Nephron (organoid): ENCODE results near the gene CPHXL2.

Experiments
- H3K27ac Mint-ChIP-seq, 3 experiments: 2 replicates each; pipeline ENCODE4 v1.8.0; 2020; ENCODE audit warnings: mixed read lengths in 3 of 3, mild to moderate bottlenecking in 2 of 3, moderate library complexity in 1 of 3
- H3K27me3 Mint-ChIP-seq: 2 replicates; pipeline ENCODE4 v1.8.0; 2021; ENCODE audit warnings: low read depth, mild to moderate bottlenecking, moderate library complexity, mixed read lengths
- H3K36me3 Mint-ChIP-seq: 2 replicates; pipeline ENCODE4 v1.8.0; 2020; ENCODE audit warnings: low read depth, mixed read lengths
- H3K4me1 Mint-ChIP-seq: 2 replicates; pipeline ENCODE4 v1.8.0; 2020; ENCODE audit warnings: mixed read lengths
- H3K4me3 Mint-ChIP-seq, 3 experiments: 2 replicates each; pipeline ENCODE4 v1.8.0; 2020; ENCODE audit warnings: mild to moderate bottlenecking in 3 of 3, mixed read lengths in 3 of 3, moderate library complexity in 2 of 3
- H3K9me3 Mint-ChIP-seq: 2 replicates; pipeline ENCODE4 v1.8.0; 2020; ENCODE audit warnings: mixed read lengths
- CTCF ChIP-seq, 3 experiments: fragments of 200-600 bp; sonication (generic); IDR thresholded peaks; one replicate each; pipeline ENCODE4 v1.5.0; 2021; ENCODE audit warnings: antibody characterized with exemption in 3 of 3; ENCODE audit not compliant: unreplicated experiment in 3 of 3

CPHXL2 gene

GRCh38 chr16:75679366-75679765 is 2.6 kb upstream of the CPHXL2 start:
- Mint-ChIP-seq H3K4me1 (no peaks in the 10 kb centered on the region), H3K9me3 (peaks cover 21% of the 10 kb centered on the region), H3K27ac (no peak overlapping the region), H3K36me3 (peaks cover 25% of the 10 kb centered on the region), H3K27me3 (no peaks in the 10 kb centered on the region), H3K4me3 (no peak overlapping the region)
- TF ChIP-seq CTCF (IDR thresholded peaks at IDR 0.05; ENCODE audit: unreplicated experiment in 3 of 3) = no peak

- Mint-ChIP-seq H3K4me1 (no peaks in the 10 kb centered on the region), H3K36me3 (peaks cover 4% of the 10 kb centered on the region), H3K27ac (no peak overlapping the region), H3K4me3 (no peak overlapping the region), H3K9me3 (no peaks in the 10 kb centered on the region), H3K27me3 (no peaks in the 10 kb centered on the region)
- no peak for TF ChIP-seq CTCF (IDR thresholded peaks at IDR 0.05; ENCODE audit: unreplicated experiment in 3 of 3)
Observed at GRCh38 chr16:75667503-75667902, 9.3 kb downstream of the CPHXL2 start.

- TF ChIP-seq CTCF (IDR thresholded peaks at IDR 0.05; ENCODE audit: unreplicated experiment in 3 of 3) = no peak
- Mint-ChIP-seq H3K27ac (no peak overlapping the region), H3K36me3 (peaks cover 43% of the 10 kb centered on the region), H3K27me3 (no peaks in the 10 kb centered on the region), H3K9me3 (no peaks in the 10 kb centered on the region), H3K4me1 (peaks cover 6% of the 10 kb centered on the region), H3K4me3 (no peak overlapping the region)
Observed at GRCh38 chr16:75660726-75661302, 16.0 kb downstream of the CPHXL2 start.

- Mint-ChIP-seq H3K4me1 (peaks cover 6% of the 10 kb centered on the region), H3K4me3 (no peak overlapping the region), H3K9me3 (no peaks in the 10 kb centered on the region), H3K36me3 (peaks cover 46% of the 10 kb centered on the region), H3K27ac (no peak overlapping the region), H3K27me3 (no peaks in the 10 kb centered on the region)
- TF ChIP-seq CTCF (IDR thresholded peaks at IDR 0.05; ENCODE audit: unreplicated experiment in 3 of 3) = no peak
Observed at GRCh38 chr16:75660321-75660720, 16.5 kb downstream of the CPHXL2 start.

GRCh38 chr16:75658175-75658574 is 18.6 kb downstream of the CPHXL2 start:
- TF ChIP-seq CTCF (IDR thresholded peaks at IDR 0.05; ENCODE audit: unreplicated experiment in 3 of 3) = no peak
- no peaks in the 10 kb centered on the region for H3K27me3 Mint-ChIP-seq
- H3K9me3 Mint-ChIP-seq = no peaks in the 10 kb centered on the region
- no peak overlapping the region for H3K4me3 Mint-ChIP-seq
- H3K36me3 Mint-ChIP-seq = peaks cover 58% of the 10 kb centered on the region
- peaks cover 11% of the 10 kb centered on the region for H3K4me1 Mint-ChIP-seq
- no peak overlapping the region for H3K27ac Mint-ChIP-seq

GRCh38 chr16:75653922-75654321 is 22.9 kb downstream of the CPHXL2 start:
- Mint-ChIP-seq H3K4me1 (peaks cover 37% of the 10 kb centered on the region), H3K9me3 (no peaks in the 10 kb centered on the region), H3K36me3 (peaks cover 54% of the 10 kb centered on the region)

More at GRCh38 chr16:75653922-75654321, 22.9 kb downstream of the CPHXL2 start:
- no peaks in the 10 kb centered on the region for H3K27me3 Mint-ChIP-seq
- H3K4me3 Mint-ChIP-seq = no peak overlapping the region
- TF ChIP-seq CTCF (IDR thresholded peaks at IDR 0.05; ENCODE audit: unreplicated experiment in 3 of 3) = no peak
- H3K27ac Mint-ChIP-seq = no peak overlapping the region
